B cell (primary cell): ENCODE data around the gene RBM26.

Experiments
- CTCF ChIP-seq: fragments of 200-600 bp; IDR thresholded peaks from one replicate; pipeline ENCODE4 v1.8.0; 2022; ENCODE audit warnings: antibody characterized with exemption, mild to moderate bottlenecking
- EZH2 ChIP-seq: IDR thresholded peaks from 2 replicates; pipeline ENCODE4 v1.6.1; 2012; ENCODE audit warnings: borderline replicate concordance, low read depth, mild to moderate bottlenecking, moderate library complexity, low read length; ENCODE audit not compliant: insufficient read depth, poor library complexity, severe bottlenecking

GRCh38 chr13:79447141-79447540 lies 41.1 kb upstream of the RBM26 start:
- no peak for TF ChIP-seq CTCF
- no peak for TF ChIP-seq EZH2
